Measurements from ENCODE around the gene ADSS1.

DNA sequence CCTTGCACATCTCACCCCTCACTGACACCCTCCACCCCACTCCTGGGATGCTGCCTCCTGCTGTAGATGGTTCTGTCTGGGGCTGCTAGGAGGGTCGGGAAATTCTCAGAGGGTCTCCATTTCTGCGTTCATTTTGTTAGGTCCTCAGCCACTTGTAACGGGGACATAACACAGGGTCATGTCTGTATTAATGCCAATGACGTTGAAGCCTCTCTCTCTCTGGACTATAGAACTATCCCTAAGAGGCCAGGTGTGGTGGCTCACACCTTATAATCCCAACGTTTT lies 43.5 kb downstream of the ADSS1 start:
- TF ChIP-seq, protein P1, sequence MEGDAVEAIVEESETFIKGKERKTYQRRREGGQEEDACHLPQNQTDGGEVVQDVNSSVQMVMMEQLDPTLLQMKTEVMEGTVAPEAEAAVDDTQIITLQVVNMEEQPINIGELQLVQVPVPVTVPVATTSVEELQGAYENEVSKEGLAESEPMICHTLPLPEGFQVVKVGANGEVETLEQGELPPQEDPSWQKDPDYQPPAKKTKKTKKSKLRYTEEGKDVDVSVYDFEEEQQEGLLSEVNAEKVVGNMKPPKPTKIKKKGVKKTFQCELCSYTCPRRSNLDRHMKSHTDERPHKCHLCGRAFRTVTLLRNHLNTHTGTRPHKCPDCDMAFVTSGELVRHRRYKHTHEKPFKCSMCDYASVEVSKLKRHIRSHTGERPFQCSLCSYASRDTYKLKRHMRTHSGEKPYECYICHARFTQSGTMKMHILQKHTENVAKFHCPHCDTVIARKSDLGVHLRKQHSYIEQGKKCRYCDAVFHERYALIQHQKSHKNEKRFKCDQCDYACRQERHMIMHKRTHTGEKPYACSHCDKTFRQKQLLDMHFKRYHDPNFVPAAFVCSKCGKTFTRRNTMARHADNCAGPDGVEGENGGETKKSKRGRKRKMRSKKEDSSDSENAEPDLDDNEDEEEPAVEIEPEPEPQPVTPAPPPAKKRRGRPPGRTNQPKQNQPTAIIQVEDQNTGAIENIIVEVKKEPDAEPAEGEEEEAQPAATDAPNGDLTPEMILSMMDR (IDR thresholded peaks at IDR 0.05): no peak
- TF ChIP-seq POLR2AphosphoS5 (IDR thresholded peaks at IDR 0.05) (no peak), POLR2A (IDR thresholded peaks at IDR 0.05) (no peak)
